Sigmoid colon (tissue), 7 donors: ENCODE results near the gene CABP2. TPM values are rescaled to one million over a fixed set of nuclear protein-coding genes. Genes with fewer than 3 reads are reported as not detected.
A peak's percentile ranks its signal among the peaks of the same experiment; 100 is the strongest.
"Not testable (repeated sequence)": the region's sequence is repeated elsewhere in the genome, so short reads cannot be mapped to it uniquely, and the experiment has no call there.

Experiments used
- DNase-seq: peaks from one replicate; pipeline ENCODE4 v3.0.0-alpha.2; 2019
- H3K27ac ChIP-seq, 4 donors: fragments of 200-600 bp; sonication (generic); one replicate each; pipeline ENCODE4 v1.5.1; 2016 to 2019; ENCODE audit warnings: mild to moderate bottlenecking in 1 of 4
- H3K27me3 ChIP-seq, 3 donors: fragments of 200-600 bp; sonication (generic); one replicate each; pipeline ENCODE4 v1.5.1; 2019; ENCODE audit warnings: mild to moderate bottlenecking in 1 of 3
- H3K36me3 ChIP-seq, 4 donors: fragments of 200-600 bp; sonication (generic); one replicate each; pipeline ENCODE4 v1.5.1; 2016 to 2019
- H3K4me1 ChIP-seq, 4 donors: fragments of 200-600 bp; sonication (generic); one replicate each; pipeline ENCODE4 v1.5.1; 2017 to 2019
- H3K4me3 ChIP-seq, 4 donors: fragments of 200-600 bp; sonication (generic); one replicate each; pipeline ENCODE4 v1.5.1; 2017 to 2019; ENCODE audit warnings: mild to moderate bottlenecking in 2 of 4, moderate library complexity in 1 of 4
- H3K9me3 ChIP-seq, 4 donors: fragments of 200-600 bp in 3 of 4; sonication (generic) in 3 of 4; one replicate each; pipeline versions ENCODE4 v1.5.1 to v1.6.1; 2013 to 2019
- EP300 ChIP-seq, 4 donors: sonication (generic); formaldehyde crosslinking; IDR thresholded peaks; one replicate each; pipeline ENCODE4 v1.6.1; 2017; ENCODE audit warnings: antibody characterized with exemption in 4 of 4
- POLR2A ChIP-seq, 2 donors: fragments of 450-650 bp; IDR thresholded peaks; one replicate each; pipeline ENCODE4 v1.6.1; 2016; ENCODE audit warnings: antibody characterized with exemption in 2 of 2, mild to moderate bottlenecking in 2 of 2, moderate library complexity in 2 of 2
- POLR2AphosphoS5 ChIP-seq, 4 donors: sonication (generic); formaldehyde crosslinking; IDR thresholded peaks; one replicate each; pipeline ENCODE4 v1.6.1; 2017; ENCODE audit warnings: antibody characterized with exemption in 4 of 4
- WGBS, 2 donors: extraction: QIAGEN DNeasy Blood & Tissue Kit; methylation state at CpG; one replicate each; pipeline ENCODE4 v1.1.7; 2013; 5-methylcytosine and 5-hydroxymethylcytosine counted together
- intact Hi-C: fragments of 100-400 bp; cut with DNase I; formaldehyde crosslinking; loops from one replicate; pipeline ENCODE4 v1.15.1; 2023
- polyA plus RNA-seq, 3 donors: library from polyadenylated mRNA; stranded (reverse); fragments of 200-250 nt; gene quantifications; one replicate each; pipeline ENCODE4 v1.2.3, GENCODE V29; 2013
- total RNA-seq, 4 donors: library from RNA; depleted of rRNA; stranded (reverse); fragments of >200 nt; gene quantifications; one replicate each; pipeline ENCODE4 v1.1.0, GENCODE V29; 2016
- TF ChIP-seq, protein P1 (sequence below), 4 experiments: fragments of 450-650 bp in 3 of 4; fragments of 200-600 bp in 1 of 4; IDR thresholded peaks; one replicate each; pipeline ENCODE4 v1.5.1; 2016 to 2019; ENCODE audit warnings: antibody characterized with exemption in 4 of 4, mild to moderate bottlenecking in 3 of 4, moderate library complexity in 2 of 4
- donor health status: healthy with polysubstance abuse.
- donor health status: Bipolar disorder and iron deficiency.
- donor health status: healthy.

CABP2 gene
- total and polyA plus RNA-seq, 7 donors = not detected

GRCh38 chr11:67551127-67551526 is 27.9 kb upstream of the CABP2 start:
- TF ChIP-seq, protein P1, sequence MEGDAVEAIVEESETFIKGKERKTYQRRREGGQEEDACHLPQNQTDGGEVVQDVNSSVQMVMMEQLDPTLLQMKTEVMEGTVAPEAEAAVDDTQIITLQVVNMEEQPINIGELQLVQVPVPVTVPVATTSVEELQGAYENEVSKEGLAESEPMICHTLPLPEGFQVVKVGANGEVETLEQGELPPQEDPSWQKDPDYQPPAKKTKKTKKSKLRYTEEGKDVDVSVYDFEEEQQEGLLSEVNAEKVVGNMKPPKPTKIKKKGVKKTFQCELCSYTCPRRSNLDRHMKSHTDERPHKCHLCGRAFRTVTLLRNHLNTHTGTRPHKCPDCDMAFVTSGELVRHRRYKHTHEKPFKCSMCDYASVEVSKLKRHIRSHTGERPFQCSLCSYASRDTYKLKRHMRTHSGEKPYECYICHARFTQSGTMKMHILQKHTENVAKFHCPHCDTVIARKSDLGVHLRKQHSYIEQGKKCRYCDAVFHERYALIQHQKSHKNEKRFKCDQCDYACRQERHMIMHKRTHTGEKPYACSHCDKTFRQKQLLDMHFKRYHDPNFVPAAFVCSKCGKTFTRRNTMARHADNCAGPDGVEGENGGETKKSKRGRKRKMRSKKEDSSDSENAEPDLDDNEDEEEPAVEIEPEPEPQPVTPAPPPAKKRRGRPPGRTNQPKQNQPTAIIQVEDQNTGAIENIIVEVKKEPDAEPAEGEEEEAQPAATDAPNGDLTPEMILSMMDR (IDR thresholded peaks at IDR 0.05) = no peak
- TF ChIP-seq POLR2AphosphoS5 (IDR thresholded peaks at IDR 0.05) (no peak), EP300 (IDR thresholded peaks at IDR 0.05) (no peak), POLR2A (IDR thresholded peaks at IDR 0.05) (no peak)
- Histone ChIP-seq H3K27me3 (no peaks in the 10 kb centered on the region), H3K27ac (no peak overlapping the region), H3K9me3 (peaks cover 0 to 3% (median 0%) of the 10 kb centered on the region in 4 donors), H3K36me3 (no peaks in the 10 kb centered on the region), H3K4me3 (no peak overlapping the region), H3K4me1 (no peaks in the 10 kb centered on the region)
- DNase-seq = no peak
- intact Hi-C loops = no loop called here

- H3K4me1 ChIP-seq = no peaks in the 10 kb centered on the region
- H3K36me3 ChIP-seq = no peaks in the 10 kb centered on the region
- TF ChIP-seq POLR2A (IDR thresholded peaks at IDR 0.05) = no peak
- no peak for TF ChIP-seq POLR2AphosphoS5 (IDR thresholded peaks at IDR 0.05)
- TF ChIP-seq, protein P1 (IDR thresholded peaks at IDR 0.05) = no peak
- TF ChIP-seq EP300 (IDR thresholded peaks at IDR 0.05) = no peak
- H3K9me3 ChIP-seq = peaks cover 0 to 3% (median 0%) of the 10 kb centered on the region in 4 donors
- peak; percentile 17 for DNase-seq
- WGBS, 2 donors = 66 to 83% methylated on average over 9 of the region's 9 CpGs
- no peak overlapping the region for H3K4me3 ChIP-seq
- intact Hi-C loops = no loop called here
- H3K27ac ChIP-seq = no peak overlapping the region
- no peaks in the 10 kb centered on the region for H3K27me3 ChIP-seq
These were observed 25.4 kb upstream of the CABP2 start for GRCh38 chr11:67548555-67549110.

DNA sequence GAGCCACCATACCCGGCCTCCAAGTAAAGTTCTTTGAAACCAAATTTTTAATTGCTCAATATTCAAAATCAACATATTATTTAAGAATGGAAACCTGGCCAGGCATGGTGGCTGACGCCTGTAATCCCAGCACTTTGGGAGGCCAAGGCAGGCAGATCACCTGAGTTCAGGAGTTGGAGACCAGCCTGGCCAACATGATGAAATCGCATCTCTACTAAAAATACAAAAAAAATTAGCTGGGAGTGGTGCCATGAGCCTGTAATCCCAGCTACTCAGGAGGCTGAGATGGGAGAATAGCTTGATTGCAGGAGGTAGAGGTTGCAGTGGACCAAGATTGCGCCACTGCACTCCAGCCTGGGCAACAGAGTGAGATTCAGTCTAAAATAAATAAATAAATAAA is 24.9 kb upstream of the CABP2 start:
- intact Hi-C loops, H3K4me1 ChIP-seq, H3K4me3 ChIP-seq, H3K9me3 ChIP-seq, H3K36me3 ChIP-seq, H3K27me3 ChIP-seq, H3K27ac ChIP-seq: not testable (repeated sequence)
- 84 to 90% methylated on average over 4 of the region's 4 CpGs for WGBS, 2 donors
- peak; percentile 11 for DNase-seq

- Histone ChIP-seq H3K27ac (no peak overlapping the region), H3K27me3 (no peaks in the 10 kb centered on the region), H3K4me3 (no peak overlapping the region), H3K36me3 (no peaks in the 10 kb centered on the region), H3K9me3 (no peaks in the 10 kb centered on the region), H3K4me1 (no peaks in the 10 kb centered on the region)
- intact Hi-C loops = no loop called here
- no peak for DNase-seq
- WGBS, 2 donors = 12 to 55% methylated on average over 8 of the region's 8 CpGs
- TF ChIP-seq POLR2AphosphoS5 (IDR thresholded peaks at IDR 0.05) (no peak), EP300 (IDR thresholded peaks at IDR 0.05) (no peak), POLR2A (IDR thresholded peaks at IDR 0.05) (no peak)
- TF ChIP-seq, protein P1 (IDR thresholded peaks at IDR 0.05) = no peak
These were observed 22.0 kb upstream of the CABP2 start for GRCh38 chr11:67545280-67545679.

GRCh38 chr11:67544616-67545242 is 21.5 kb upstream of the CABP2 start:
- intact Hi-C loops = no loop called here
- 14 to 62% methylated on average over 10 of the region's 10 CpGs for WGBS, 2 donors

More at GRCh38 chr11:67544616-67545242, 21.5 kb upstream of the CABP2 start:
- Histone ChIP-seq H3K4me3 (no peak overlapping the region), H3K4me1 (no peaks in the 10 kb centered on the region), H3K9me3 (no peaks in the 10 kb centered on the region), H3K27me3 (no peaks in the 10 kb centered on the region), H3K27ac (no peak overlapping the region), H3K36me3 (no peaks in the 10 kb centered on the region)
- no peak for TF ChIP-seq EP300 (IDR thresholded peaks at IDR 0.05)
- TF ChIP-seq, protein P1 (IDR thresholded peaks at IDR 0.05) = no peak
- TF ChIP-seq POLR2A (IDR thresholded peaks at IDR 0.05) = no peak
- TF ChIP-seq POLR2AphosphoS5 (IDR thresholded peaks at IDR 0.05) = no peak
- no peak for DNase-seq
